PC-3 (cell line): ENCODE data around the gene BTBD6. TPM values are rescaled to one million over a fixed set of nuclear protein-coding genes. Genes with fewer than 3 reads are reported as not detected.
A peak's percentile ranks its signal among the peaks of the same experiment; 100 is the strongest.

Source experiments
- ATAC-seq: fragments of 200-7000 bp; cut with Tn5 transposase; 2 replicates; pipeline ENCODE4 v1.9.1; 2020; ENCODE audit warnings: mild to moderate bottlenecking, moderate library complexity
- BruUV-seq: library from RNA; stranded (reverse); fragments of 400-500 nt; replicated peaks from 2 replicates; lab custom pipeline; 2021; lab: Mats Ljungman, UMichigan
- CTCF ChIA-PET: fragments of 300-600 bp; sonication (Branson Sonifier 250); formaldehyde crosslinking; loops from one replicate; lab custom pipeline; 2022; ENCODE audit warnings: antibody characterized with exemption; lab: Charles Lee
- POLR2A ChIA-PET: fragments of 300-600 bp; sonication (Branson Sonifier 250); formaldehyde crosslinking; loops from one replicate; lab custom pipeline; 2022; ENCODE audit warnings: antibody characterized with exemption; ENCODE audit not compliant: unreplicated experiment; lab: Charles Lee
- DNase-seq: peaks from one replicate; pipeline ENCODE4 v3.0.0-alpha.2; 2015
- H2AFZ ChIP-seq: fragments of 300-600 bp; sonication (generic); 2 replicates; pipeline ENCODE4 v1.6.0; 2016; ENCODE audit warnings: antibody characterized with exemption, low read length
- H3F3A ChIP-seq: fragments of 300-600 bp; sonication (generic); one replicate; pipeline ENCODE4 v1.6.0; 2017; ENCODE audit warnings: antibody characterized with exemption, low read length, control low read depth, mild to moderate bottlenecking; ENCODE audit not compliant: unreplicated experiment
- H3K27ac ChIP-seq: fragments of 300-600 bp; sonication (generic); 2 replicates; pipeline ENCODE4 v1.5.1; 2016; ENCODE audit warnings: mild to moderate bottlenecking, low read length
- H3K27me3 ChIP-seq: fragments of 300-600 bp; sonication (generic); 2 replicates; pipeline ENCODE4 v1.6.1; 2016; ENCODE audit warnings: low read length, mixed read lengths
- H3K36me3 ChIP-seq: fragments of 300-600 bp; sonication (generic); 2 replicates; pipeline ENCODE4 v1.6.1; 2016; ENCODE audit warnings: low read depth, mixed run types, low read length, mixed read lengths
- H3K4me1 ChIP-seq: fragments of 300-600 bp; sonication (generic); 2 replicates; pipeline ENCODE4 v1.5.1; 2016; ENCODE audit warnings: low read length; ENCODE audit not compliant: insufficient read depth
- H3K4me2 ChIP-seq: fragments of 300-600 bp; sonication (generic); 2 replicates; pipeline ENCODE4 v1.6.0; 2016; ENCODE audit warnings: low read length
- H3K4me3 ChIP-seq: fragments of 300-600 bp; sonication (generic); 2 replicates; pipeline ENCODE4 v1.5.1; 2016; ENCODE audit warnings: mild to moderate bottlenecking, low read length, mixed read lengths
- H3K79me2 ChIP-seq: fragments of 300-600 bp; sonication (generic); 2 replicates; pipeline ENCODE4 v1.6.1; 2017; ENCODE audit warnings: low read length, mixed read lengths
- H3K9ac ChIP-seq: fragments of 300-600 bp; sonication (generic); 2 replicates; pipeline ENCODE4 v1.6.0; 2016; ENCODE audit warnings: mild to moderate bottlenecking, low read length
- H3K9me2 ChIP-seq: fragments of 300-600 bp; sonication (generic); replicated peaks from 2 replicates; pipeline ENCODE4 v1.6.1; 2016; ENCODE audit warnings: mixed run types, low read length, mixed read lengths
- H3K9me3 ChIP-seq: fragments of 300-600 bp; sonication (generic); 2 replicates; pipeline ENCODE4 v1.6.1; 2016; ENCODE audit warnings: low read length, mixed read lengths
- H4K20me1 ChIP-seq: fragments of 300-600 bp; sonication (generic); 2 replicates; pipeline ENCODE4 v1.6.1; 2016; ENCODE audit warnings: low read length, mixed read lengths
- EZH2 ChIP-seq: fragments of 300-600 bp; sonication (generic); IDR thresholded peaks from one replicate; pipeline ENCODE4 v1.6.1; 2017; ENCODE audit warnings: antibody characterized with exemption, mild to moderate bottlenecking, low read length; ENCODE audit not compliant: unreplicated experiment
- EZH2phosphoT487 ChIP-seq: fragments of 300-600 bp; sonication (generic); IDR thresholded peaks from 2 replicates; pipeline ENCODE4 v1.6.1; 2018; ENCODE audit warnings: mild to moderate bottlenecking, antibody characterized with exemption, low read length, borderline replicate concordance
- intact Hi-C: fragments of 100-400 bp; cut with micrococcal nuclease; formaldehyde crosslinking; loops from 2 replicates; pipeline ENCODE4 v1.9.0; 2023
- total RNA-seq: library from RNA; depleted of rRNA; stranded (reverse); fragments of >200 nt; gene quantifications from 2 replicates; pipeline ENCODE4 v1.2.3, GENCODE V29; 2014
- TF ChIP-seq, protein P1 (sequence below): fragments of 300-600 bp; sonication (generic); conservative IDR thresholded peaks from 2 replicates; pipeline ENCODE4 v1.5.1; 2017; ENCODE audit warnings: antibody characterized with exemption, low read depth, mild to moderate bottlenecking, low read length

BTBD6 gene
- total RNA-seq, 1 experiment from 2014 or later = 104 TPM

DNA sequence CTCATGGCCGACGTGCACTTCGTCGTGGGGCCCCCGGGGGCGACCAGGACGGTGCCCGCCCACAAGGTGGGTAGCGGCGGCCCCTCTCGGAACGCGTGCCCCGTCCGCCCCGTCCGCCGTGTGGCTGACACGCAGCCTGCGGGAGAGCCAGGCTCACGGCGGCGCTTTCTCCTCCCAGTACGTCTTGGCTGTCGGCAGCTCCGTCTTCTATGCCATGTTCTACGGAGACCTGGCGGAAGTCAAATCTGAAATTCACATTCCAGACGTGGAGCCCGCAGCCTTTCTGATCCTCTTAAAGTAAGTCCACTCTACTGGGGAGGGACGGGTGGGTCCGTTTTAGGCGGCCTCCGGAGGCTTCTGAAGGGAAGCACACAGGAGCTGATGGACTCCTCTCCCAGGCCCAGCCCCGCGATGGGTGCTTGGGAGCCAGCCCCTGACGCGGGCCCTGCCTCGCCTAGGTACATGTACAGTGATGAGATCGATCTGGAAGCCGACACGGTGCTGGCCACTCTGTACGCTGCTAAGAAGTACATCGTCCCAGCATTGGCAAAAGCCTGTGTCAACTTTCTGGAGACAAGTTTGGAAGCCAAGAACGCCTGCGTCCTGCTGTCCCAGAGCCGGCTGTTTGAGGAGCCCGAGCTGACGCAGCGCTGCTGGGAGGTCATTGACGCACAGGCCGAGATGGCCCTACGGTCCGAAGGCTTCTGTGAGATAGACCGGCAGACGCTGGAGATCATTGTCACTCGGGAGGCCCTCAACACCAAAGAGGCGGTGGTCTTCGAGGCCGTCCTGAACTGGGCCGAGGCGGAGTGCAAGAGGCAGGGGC is 1.1 kb downstream of the BTBD6 start:
- H3K9ac ChIP-seq = peak overlapping the region; percentile 76
- peak overlapping the region; percentile 99 for H3K4me2 ChIP-seq
- BruUV-seq = no TSS peak
- ChIA-PET CTCF (interaction anchor here (1.3 kb wide), 1 partner anchor 163 kb away, joined by 3 read pairs; no protein-coding TSS in a partner anchor), POLR2A (no interaction called here)
- peak overlapping the region; percentile 37; the same call in 1 of the 2 replicates for H3K27ac ChIP-seq
- DNase-seq (peak; percentile 35), ATAC-seq (peak; percentile 23)
- H3K36me3 ChIP-seq = peaks cover 6% of the 10 kb centered on the region; the same call in 1 of the 2 replicates
- no peaks in the 10 kb centered on the region for H3K27me3 ChIP-seq
- H4K20me1 ChIP-seq = no peaks in the 10 kb centered on the region
- no peak for TF ChIP-seq EZH2
- no peak for TF ChIP-seq EZH2phosphoT487
- TF ChIP-seq, protein P1, sequence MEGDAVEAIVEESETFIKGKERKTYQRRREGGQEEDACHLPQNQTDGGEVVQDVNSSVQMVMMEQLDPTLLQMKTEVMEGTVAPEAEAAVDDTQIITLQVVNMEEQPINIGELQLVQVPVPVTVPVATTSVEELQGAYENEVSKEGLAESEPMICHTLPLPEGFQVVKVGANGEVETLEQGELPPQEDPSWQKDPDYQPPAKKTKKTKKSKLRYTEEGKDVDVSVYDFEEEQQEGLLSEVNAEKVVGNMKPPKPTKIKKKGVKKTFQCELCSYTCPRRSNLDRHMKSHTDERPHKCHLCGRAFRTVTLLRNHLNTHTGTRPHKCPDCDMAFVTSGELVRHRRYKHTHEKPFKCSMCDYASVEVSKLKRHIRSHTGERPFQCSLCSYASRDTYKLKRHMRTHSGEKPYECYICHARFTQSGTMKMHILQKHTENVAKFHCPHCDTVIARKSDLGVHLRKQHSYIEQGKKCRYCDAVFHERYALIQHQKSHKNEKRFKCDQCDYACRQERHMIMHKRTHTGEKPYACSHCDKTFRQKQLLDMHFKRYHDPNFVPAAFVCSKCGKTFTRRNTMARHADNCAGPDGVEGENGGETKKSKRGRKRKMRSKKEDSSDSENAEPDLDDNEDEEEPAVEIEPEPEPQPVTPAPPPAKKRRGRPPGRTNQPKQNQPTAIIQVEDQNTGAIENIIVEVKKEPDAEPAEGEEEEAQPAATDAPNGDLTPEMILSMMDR = no peak
- 0 out of 2 replicates have a peak overlapping the region, but pooled peaks have one; percentile 38 for H2AFZ ChIP-seq
- peaks cover 22% of the 10 kb centered on the region for H3K4me1 ChIP-seq
- intact Hi-C loops = no loop called here
- no peaks in the 10 kb centered on the region for H3K9me3 ChIP-seq
- no peaks in the 10 kb centered on the region for H3F3A ChIP-seq
- H3K9me2 ChIP-seq = no peaks in the 10 kb centered on the region
- peak overlapping the region; percentile 92 for H3K4me3 ChIP-seq
- H3K79me2 ChIP-seq = peaks cover 51% of the 10 kb centered on the region

DNA sequence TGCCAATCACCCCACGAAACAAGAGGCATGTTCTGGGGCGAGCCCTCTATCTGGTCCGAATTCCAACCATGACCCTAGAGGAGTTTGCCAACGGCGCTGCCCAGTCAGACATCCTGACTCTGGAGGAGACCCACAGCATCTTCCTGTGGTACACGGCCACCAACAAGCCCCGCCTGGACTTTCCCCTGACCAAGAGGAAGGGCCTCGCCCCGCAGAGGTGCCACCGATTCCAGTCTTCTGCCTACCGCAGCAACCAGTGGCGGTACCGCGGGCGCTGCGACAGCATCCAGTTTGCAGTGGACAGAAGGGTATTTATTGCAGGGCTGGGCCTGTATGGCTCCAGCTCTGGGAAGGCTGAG is 1.7 kb downstream of the BTBD6 start:
- peak overlapping the region; percentile 99; the same call in 1 of the 2 replicates for H3K4me2 ChIP-seq
- DNase-seq (no peak), ATAC-seq (no peak)
- no peaks in the 10 kb centered on the region for H3F3A ChIP-seq
- no peaks in the 10 kb centered on the region for H3K27me3 ChIP-seq
- ChIA-PET CTCF (no interaction called here), POLR2A (no interaction called here)
- no peaks in the 10 kb centered on the region for H3K9me2 ChIP-seq
- no peak overlapping the region for H3K9ac ChIP-seq
- no peaks in the 10 kb centered on the region for H4K20me1 ChIP-seq
- peaks cover 48% of the 10 kb centered on the region for H3K79me2 ChIP-seq
- TF ChIP-seq EZH2phosphoT487 = no peak
- TF ChIP-seq, protein P1 = no peak
- no peak for TF ChIP-seq EZH2
- peaks cover 22% of the 10 kb centered on the region for H3K4me1 ChIP-seq
- peaks cover 6% of the 10 kb centered on the region; the same call in 1 of the 2 replicates for H3K36me3 ChIP-seq
- H2AFZ ChIP-seq = no peak overlapping the region
- peak overlapping the region; percentile 92; the same call in 1 of the 2 replicates for H3K4me3 ChIP-seq
- no peaks in the 10 kb centered on the region for H3K9me3 ChIP-seq
- TSS peak; percentile 49 for BruUV-seq
- intact Hi-C loops = no loop called here
- H3K27ac ChIP-seq = no peak overlapping the region

DNA sequence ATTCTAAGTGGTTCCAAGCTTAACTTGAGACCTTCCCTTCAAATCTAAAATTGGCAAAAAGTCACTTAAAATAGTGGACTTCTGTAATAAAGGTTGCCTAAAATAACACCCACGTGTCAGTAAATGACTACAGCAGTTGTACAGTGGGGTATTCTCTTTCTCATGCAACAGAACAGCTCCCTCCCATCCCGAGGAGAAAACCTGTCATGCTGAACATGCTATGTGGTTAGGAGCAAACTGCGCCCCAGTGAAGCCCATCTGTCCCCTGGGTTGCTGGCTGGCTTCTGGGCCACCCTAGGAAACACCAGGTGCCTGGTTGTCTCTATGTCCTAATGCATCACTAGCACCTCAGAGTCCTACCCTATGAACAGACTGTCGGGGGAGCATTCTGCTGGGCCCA is 2.7 kb downstream of the BTBD6 start:
- H3K27ac ChIP-seq = no peak overlapping the region
- ATAC-seq = no peak
- no TSS peak for BruUV-seq
- H3K4me2 ChIP-seq = no peak overlapping the region
- TF ChIP-seq EZH2phosphoT487 (no peak), EZH2 (no peak)
- TF ChIP-seq, protein P1 = no peak
- no peaks in the 10 kb centered on the region for H4K20me1 ChIP-seq
- H3F3A ChIP-seq = no peaks in the 10 kb centered on the region
- H3K4me1 ChIP-seq = peaks cover 19% of the 10 kb centered on the region
- DNase-seq = no peak
- H3K79me2 ChIP-seq = peaks cover 40% of the 10 kb centered on the region
- POLR2A ChIA-PET = no interaction called here
- no peaks in the 10 kb centered on the region for H3K9me2 ChIP-seq
- H2AFZ ChIP-seq = no peak overlapping the region
- H3K9me3 ChIP-seq = no peaks in the 10 kb centered on the region
- CTCF ChIA-PET = no interaction called here
- intact Hi-C loops = no loop called here
- H3K4me3 ChIP-seq = no peak overlapping the region
- no peaks in the 10 kb centered on the region for H3K27me3 ChIP-seq
- peaks cover 6% of the 10 kb centered on the region; the same call in 1 of the 2 replicates for H3K36me3 ChIP-seq
- H3K9ac ChIP-seq = no peak overlapping the region
